ENCODE results near the gene IL1R1.

The IL1R1 gene, protein sequence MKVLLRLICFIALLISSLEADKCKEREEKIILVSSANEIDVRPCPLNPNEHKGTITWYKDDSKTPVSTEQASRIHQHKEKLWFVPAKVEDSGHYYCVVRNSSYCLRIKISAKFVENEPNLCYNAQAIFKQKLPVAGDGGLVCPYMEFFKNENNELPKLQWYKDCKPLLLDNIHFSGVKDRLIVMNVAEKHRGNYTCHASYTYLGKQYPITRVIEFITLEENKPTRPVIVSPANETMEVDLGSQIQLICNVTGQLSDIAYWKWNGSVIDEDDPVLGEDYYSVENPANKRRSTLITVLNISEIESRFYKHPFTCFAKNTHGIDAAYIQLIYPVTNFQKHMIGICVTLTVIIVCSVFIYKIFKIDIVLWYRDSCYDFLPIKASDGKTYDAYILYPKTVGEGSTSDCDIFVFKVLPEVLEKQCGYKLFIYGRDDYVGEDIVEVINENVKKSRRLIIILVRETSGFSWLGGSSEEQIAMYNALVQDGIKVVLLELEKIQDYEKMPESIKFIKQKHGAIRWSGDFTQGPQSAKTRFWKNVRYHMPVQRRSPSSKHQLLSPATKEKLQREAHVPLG

DNA sequence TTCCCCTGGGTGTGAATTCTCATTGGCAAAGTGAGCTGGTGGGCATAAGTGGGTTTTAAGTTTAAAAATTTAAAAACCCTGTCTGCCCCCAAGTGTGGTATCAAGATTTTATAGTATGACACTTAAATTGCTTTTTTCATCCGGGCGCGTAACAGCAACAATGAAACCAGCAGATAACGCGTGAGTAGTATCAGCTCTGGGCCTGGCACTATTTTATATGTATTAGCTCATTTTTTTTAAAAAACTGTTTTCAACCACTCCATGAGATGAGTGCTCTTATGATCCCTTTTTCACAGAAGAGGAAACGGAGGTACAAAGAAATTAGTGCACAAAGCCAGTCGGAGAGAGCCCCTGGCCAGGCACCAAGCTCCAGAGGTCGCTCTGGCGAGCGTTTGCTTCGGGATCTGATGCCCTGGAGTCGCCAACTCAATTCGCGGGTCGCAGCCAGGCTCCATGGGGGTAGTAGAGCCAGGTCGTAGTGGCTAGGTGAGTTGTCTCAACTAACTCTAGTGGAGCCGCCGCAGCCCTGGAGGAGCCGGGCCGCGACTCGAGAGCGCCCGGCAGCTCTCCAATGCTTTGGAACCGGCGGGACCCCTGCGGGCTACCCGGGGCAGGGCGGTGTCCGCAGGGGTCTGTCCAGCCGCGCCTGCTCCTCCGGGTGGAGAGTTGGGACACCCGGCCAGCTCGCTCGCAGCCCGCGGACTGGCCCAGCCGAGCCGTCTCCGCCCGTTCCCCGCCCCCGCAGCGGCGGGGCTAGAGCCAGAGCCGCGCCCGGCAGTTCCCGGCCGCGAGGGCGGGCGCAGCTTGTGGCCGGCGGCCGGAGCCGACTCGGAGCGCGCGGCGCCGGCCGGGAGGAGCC lies at the start of gene IL1R1:
Gene IL1R1, plus strand, starts transcription at position 777 of the 859 bp plus-strand sequence. CDS start 14,979 bp downstream, outside the sequence.
- peak within 1 kb of the TSS; percentile 78 for H3K27ac ChIP-seq
- TF ChIP-seq, protein P1, sequence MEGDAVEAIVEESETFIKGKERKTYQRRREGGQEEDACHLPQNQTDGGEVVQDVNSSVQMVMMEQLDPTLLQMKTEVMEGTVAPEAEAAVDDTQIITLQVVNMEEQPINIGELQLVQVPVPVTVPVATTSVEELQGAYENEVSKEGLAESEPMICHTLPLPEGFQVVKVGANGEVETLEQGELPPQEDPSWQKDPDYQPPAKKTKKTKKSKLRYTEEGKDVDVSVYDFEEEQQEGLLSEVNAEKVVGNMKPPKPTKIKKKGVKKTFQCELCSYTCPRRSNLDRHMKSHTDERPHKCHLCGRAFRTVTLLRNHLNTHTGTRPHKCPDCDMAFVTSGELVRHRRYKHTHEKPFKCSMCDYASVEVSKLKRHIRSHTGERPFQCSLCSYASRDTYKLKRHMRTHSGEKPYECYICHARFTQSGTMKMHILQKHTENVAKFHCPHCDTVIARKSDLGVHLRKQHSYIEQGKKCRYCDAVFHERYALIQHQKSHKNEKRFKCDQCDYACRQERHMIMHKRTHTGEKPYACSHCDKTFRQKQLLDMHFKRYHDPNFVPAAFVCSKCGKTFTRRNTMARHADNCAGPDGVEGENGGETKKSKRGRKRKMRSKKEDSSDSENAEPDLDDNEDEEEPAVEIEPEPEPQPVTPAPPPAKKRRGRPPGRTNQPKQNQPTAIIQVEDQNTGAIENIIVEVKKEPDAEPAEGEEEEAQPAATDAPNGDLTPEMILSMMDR (conservative IDR thresholded peaks at IDR 0.05): no peak; the same call in 1 of the 2 replicates

DNA sequence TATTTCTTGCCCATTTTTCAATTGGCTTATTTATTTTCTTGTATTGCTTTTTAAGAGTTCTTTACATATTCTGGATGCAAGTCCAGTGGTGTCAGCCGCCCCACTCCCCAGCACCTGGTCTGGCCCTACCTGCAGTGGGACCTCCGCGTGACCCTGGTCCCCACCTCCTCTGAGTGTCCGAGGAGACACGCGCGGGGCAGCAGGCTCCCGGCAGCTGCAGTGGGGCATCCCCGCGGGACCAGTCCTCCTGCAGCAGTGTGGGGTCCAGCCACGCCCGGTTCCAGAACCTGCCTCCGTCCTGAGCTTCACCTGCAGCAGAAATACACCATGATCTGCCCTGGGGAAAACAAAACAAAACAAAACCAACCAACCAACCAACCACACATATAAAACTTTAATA lies 48.9 kb upstream of the IL1R1 start:
- no peak overlapping the region for H3K27ac ChIP-seq
- TF ChIP-seq, protein P1 (conservative IDR thresholded peaks at IDR 0.05): no peak

DNA sequence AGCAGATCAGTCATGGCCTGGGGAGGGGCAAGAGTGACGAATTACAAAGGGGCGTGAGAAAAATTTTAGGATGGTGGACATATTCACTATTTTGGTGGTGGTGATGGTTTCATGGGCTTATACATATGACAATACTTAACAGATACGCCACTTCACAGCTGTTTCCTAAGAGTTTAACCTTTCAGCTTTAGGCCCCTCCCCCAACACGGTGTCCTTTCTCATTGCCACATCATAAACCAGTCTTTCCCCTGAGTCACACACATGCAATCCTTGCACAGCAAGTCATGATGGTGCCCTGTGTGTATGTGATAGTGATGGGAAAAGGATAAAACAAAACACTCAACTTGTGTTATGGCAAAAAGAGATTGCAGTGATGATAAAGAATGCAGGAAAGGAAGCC lies 47.6 kb upstream of the IL1R1 start:
- no peak overlapping the region for H3K27ac ChIP-seq
- TF ChIP-seq, protein P1 (conservative IDR thresholded peaks at IDR 0.05): no peak

DNA sequence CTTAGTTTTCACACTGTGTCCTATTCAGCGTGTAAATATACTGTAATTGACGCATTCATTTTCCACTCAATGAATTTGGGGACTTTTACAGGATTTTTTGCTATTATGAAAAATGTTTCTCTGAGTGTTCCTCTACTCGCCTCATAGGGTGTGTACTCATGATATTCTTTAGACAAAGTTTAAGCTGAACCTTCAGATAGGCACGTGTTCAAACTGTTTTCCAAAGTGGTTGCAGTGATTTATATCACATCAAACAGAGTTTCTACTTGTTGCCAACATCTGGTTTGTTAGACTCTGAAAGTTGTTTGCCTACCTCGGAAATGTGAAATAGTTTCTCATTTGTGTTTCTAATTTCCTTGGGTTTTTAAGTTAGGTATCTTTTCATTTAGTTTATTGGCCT lies 46.4 kb upstream of the IL1R1 start:
- TF ChIP-seq, protein P1 (conservative IDR thresholded peaks at IDR 0.05): no peak
- peak overlapping the region; percentile 4; the same call in 1 of the 2 replicates for H3K27ac ChIP-seq

DNA sequence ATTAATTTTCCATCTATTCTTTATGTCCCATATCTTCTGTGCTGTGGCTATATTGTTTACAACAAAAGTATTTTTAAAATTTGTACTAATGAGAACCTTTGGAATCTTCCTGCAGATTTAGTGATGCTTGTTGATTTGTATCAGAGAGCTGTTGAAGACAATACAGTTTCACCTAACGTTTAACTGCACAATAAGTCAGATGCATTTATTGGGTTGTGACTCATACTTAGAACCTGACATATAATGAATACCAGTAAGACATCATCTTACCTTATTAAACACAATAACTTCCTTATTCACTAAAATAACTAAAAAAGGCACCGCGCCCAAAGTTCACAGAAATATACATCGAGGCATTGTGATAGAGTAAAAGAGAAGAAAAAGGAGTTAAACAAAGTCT lies 43.8 kb upstream of the IL1R1 start:
- TF ChIP-seq, protein P1 (conservative IDR thresholded peaks at IDR 0.05): no peak
- H3K27ac ChIP-seq: no peak overlapping the region

DNA sequence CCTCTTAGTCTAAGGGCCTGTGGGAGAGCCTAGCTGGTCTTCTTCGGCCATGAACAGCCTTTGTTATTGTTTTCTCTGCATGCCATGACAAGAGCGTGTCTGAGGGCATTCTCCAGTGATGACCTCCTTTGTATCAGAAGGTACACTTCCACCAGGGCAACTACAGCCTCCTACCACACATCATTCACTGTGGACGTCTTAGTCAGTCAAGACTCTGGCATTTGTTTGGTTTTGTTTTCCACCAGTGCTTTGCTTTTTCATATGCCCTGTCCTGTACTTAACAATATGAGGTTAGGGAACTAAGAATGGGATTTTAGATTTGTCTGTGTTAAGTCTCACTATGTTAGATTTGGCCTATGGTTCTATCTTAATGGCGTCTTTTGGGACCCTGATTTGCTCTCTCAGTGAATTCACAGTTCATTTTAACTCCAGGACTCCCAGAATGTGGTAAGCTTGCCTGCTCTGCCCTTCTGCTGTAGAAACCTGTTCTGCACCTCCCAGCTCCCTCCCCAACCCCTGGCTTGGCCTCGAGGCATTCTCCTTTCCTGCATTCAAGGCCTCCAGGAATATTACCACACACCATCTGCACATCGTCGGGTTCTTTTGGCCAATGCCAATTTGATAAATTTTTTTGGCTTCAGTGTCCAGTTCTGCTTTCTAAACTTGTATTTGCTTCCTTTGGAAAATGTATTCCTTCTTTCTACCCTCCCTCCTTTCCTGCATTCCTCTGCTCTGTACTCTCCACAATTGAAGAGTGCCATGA lies 42.8 kb upstream of the IL1R1 start:
- H3K27ac ChIP-seq: no peak overlapping the region
- TF ChIP-seq, protein P1 (conservative IDR thresholded peaks at IDR 0.05): no peak

All from VCaP (cell line).